Measurements from ENCODE around the gene ICA1. TPM values are rescaled to one million over a fixed set of nuclear protein-coding genes. Genes with fewer than 3 reads are reported as not detected.

ICA1 gene
- total and polyA plus RNA-seq, 2 of the 13 experiments (the other 11 are each of a cell fraction or from before 2014, with no cell fraction given): 0.29 TPM; not detected in 1

GRCh38 chr7:8160250-8160649 lies 101.7 kb downstream of the ICA1 start:
- WGBS (ENCODE audit: low lambda C conversion rate): 54% methylated on average over 3 of the region's 3 CpGs
- H3K4me2 ChIP-seq (ENCODE audit: low read depth, low read length): no peak overlapping the region
- POLR2A ChIA-PET: no interaction called here
- in situ Hi-C loops (cut with HindIII; ENCODE audit: extremely low pct_ligation_motif_present, low pct_unique_long_range_greater_than_20kb): no loop called here
- CTCF ChIA-PET (ENCODE audit: low intra/inter-chr PET ratio, low total read pairs): no interaction called here
- DNase-seq (ENCODE audit: low spot score) (no peak), ATAC-seq (no peak), FAIRE-seq (no peak)
- no peaks in the 10 kb centered on the region for H3K36me3 ChIP-seq (replicated peaks in 1 of 2; ENCODE audit: control insufficient read depth in 1 of 2, insufficient read depth in 2 of 2, low read length in 2 of 2)
- no peak overlapping the region for H3K27ac ChIP-seq (ENCODE audit: extremely low read length, insufficient read depth, low read length)
- no peak overlapping the region for H3K4me3 ChIP-seq (replicated peaks in 1 of 3; ENCODE audit: insufficient read depth in 1 of 3, low read depth in 2 of 3, low read length in 3 of 3)
- no TSS peak for BruUV-seq (replicated peaks)
- H3K27me3 ChIP-seq (ENCODE audit: control insufficient read depth in 1 of 2, insufficient read depth in 2 of 2, low read length in 2 of 2): no peaks in the 10 kb centered on the region
- H4K20me1 ChIP-seq (ENCODE audit: insufficient read depth, low read length): no peaks in the 10 kb centered on the region
- no peak overlapping the region for H2AFZ ChIP-seq (ENCODE audit: low read length)
- intact Hi-C loops (cut with micrococcal nuclease; ENCODE audit: unreplicated experiment): no loop called here
- no peaks in the 10 kb centered on the region for H3K4me1 ChIP-seq (ENCODE audit: insufficient read depth, low read length)
- H3K9me3 ChIP-seq (ENCODE audit: low read length): no peaks in the 10 kb centered on the region
- H3K9ac ChIP-seq (ENCODE audit: insufficient read depth, low read depth, low read length): no peak overlapping the region
- no peaks in the 10 kb centered on the region for H3K79me2 ChIP-seq (ENCODE audit: insufficient read depth, low read length)
- TF ChIP-seq ZNF775 (CRISPR knock-in tag; IDR thresholded peaks at IDR 0.05; ENCODE audit: borderline replicate concordance): no peak
- no peak for TF ChIP-seq ZNF543 (CRISPR knock-in tag; IDR thresholded peaks at IDR 0.05)
- TF ChIP-seq ONECUT2 (CRISPR knock-in tag; IDR thresholded peaks at IDR 0.05): no peak
- no peak for TF ChIP-seq PRPF4 (IDR thresholded peaks at IDR 0.05; ENCODE audit: low read depth, low read length, poor library complexity, severe bottlenecking)
- no peak for TF ChIP-seq ZBTB44 (CRISPR knock-in tag; IDR thresholded peaks at IDR 0.05)
- no peak for TF ChIP-seq GABPA (IDR thresholded peaks at IDR 0.05; ENCODE audit: low read depth, low read length)
- TF ChIP-seq GABPA (CRISPR knock-in tag; IDR thresholded peaks at IDR 0.05; ENCODE audit: low read depth): no peak
- no peak for TF ChIP-seq MAFK (conservative IDR thresholded peaks at IDR 0.05 in 1 of 2, IDR thresholded peaks at IDR 0.05 in 1 of 2; ENCODE audit: low read length in 2 of 2)
- no peak for TF ChIP-seq ZNF33A (CRISPR knock-in tag; IDR thresholded peaks at IDR 0.05; ENCODE audit: borderline replicate concordance)
- no peak for TF ChIP-seq ZNF646 (CRISPR knock-in tag; IDR thresholded peaks at IDR 0.05)
- TF ChIP-seq NR2F6 (IDR thresholded peaks at IDR 0.05): no peak
- TF ChIP-seq NR2F6 (CRISPR knock-in tag; IDR thresholded peaks at IDR 0.05): no peak
- TF ChIP-seq ZNF784 (CRISPR knock-in tag; IDR thresholded peaks at IDR 0.05; ENCODE audit: borderline replicate concordance): no peak
- TF ChIP-seq TAF1 (CRISPR knock-in tag; IDR thresholded peaks at IDR 0.05): no peak
- TF ChIP-seq GPN1 (CRISPR knock-in tag; IDR thresholded peaks at IDR 0.05; ENCODE audit: borderline replicate concordance): no peak
- no peak for TF ChIP-seq HBP1 (CRISPR knock-in tag; IDR thresholded peaks at IDR 0.05; ENCODE audit: low read depth)
